Erythroblast (primary cell): ENCODE data around the gene GPR135.

ENCODE experiments used
- GATA1 ChIP-seq: IDR thresholded peaks from 2 replicates; pipeline ENCODE4 v1.6.1; 2011; ENCODE audit warnings: low read depth, mild to moderate bottlenecking, control low read depth, low read length, moderate library complexity
- POLR2A ChIP-seq: IDR thresholded peaks from 2 replicates; pipeline ENCODE4 v1.6.1; 2011; ENCODE audit warnings: mild to moderate bottlenecking, low read length

DNA sequence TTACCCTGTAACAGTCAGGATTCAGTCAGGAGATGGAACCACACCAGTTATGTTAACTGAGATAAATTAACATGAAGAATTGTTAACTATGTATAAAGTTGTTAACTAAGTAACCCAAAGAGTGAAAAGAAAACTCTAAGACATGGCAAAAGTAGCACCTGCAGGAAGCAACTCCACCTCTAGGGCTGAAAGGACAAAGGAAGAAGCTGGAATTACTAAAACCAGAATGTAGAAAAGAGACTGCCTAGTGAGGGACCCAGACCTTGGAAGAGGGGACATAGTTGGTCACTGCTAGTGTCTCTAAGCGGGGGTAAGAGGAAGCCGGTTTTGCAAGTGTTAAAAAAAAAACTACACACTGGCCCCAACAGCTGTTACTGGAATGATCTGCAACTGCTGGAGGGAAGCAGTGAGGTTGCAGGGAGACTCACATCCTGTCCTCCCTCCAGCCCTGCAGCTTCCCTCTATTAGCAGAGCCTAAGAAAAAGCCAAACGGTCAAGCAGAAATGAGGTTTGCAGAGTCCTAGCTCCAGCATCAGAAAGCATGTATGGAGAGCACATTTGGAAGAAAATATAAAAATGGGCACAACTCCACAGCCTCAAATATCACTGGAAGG lies 39.8 kb downstream of the GPR135 start:
- no peak for TF ChIP-seq POLR2A
- no peak for TF ChIP-seq GATA1
